ENCODE measurements around the gene RAB7A. TPM values are rescaled to one million over a fixed set of nuclear protein-coding genes. Genes with fewer than 3 reads are reported as not detected.

The RAB7A gene
- total and polyA plus RNA-seq, 2 of the 13 experiments (the other 11 are each of a cell fraction or from before 2014, with no cell fraction given), result 26.5 to 182 TPM

DNA sequence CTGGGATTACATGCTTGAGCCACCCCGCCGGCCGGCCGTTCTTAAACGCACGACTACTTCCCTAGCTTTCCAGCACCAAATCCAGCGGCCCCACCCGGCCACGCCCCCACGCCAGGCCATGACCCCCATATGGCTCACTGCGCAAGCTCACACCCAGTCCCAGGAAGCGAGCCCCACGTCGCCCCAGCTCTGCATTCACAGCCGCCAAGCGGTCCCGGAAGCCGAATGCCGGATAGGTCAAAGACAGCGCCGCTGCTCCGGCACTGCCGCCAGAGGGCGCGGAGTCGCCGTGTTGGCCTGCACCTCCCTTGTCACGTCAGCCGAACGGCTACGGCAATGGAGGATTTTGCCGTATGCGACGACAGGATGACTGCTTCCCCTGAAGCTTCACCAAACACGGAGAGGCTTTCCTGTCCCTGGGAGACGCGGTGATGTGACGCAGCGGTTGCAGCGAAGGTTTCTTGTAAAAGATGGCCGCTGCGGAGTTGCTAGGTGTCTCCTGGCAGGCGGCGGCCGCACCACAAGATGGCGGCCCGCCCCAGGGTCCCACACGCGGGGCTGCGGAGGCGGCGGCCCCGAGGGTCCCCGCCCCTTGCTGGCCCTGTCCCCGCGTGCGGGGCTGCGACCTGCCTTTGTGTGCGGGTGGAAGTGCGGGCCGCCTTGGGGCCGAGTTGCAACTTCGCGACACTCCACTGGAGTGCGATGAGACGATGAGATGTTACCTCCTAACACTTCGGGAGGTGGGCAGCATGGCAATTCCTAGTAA is 45.2 kb upstream of the RAB7A start (continued):
- TF ChIP-seq FLYWCH1 (CRISPR knock-in tag; IDR thresholded peaks at IDR 0.05), result no peak
- peak; percentile 67 for TF ChIP-seq BCL6 (CRISPR knock-in tag; IDR thresholded peaks at IDR 0.05)
- peak; percentile 87 for TF ChIP-seq SALL1 (CRISPR knock-in tag; IDR thresholded peaks at IDR 0.05)
- no peak for TF ChIP-seq NR1H2 (CRISPR knock-in tag; IDR thresholded peaks at IDR 0.05; ENCODE audit: borderline replicate concordance, low read depth)
- peak; percentile 87 for TF ChIP-seq ZNF747 (CRISPR knock-in tag; IDR thresholded peaks at IDR 0.05; ENCODE audit: borderline replicate concordance)
- TF ChIP-seq ZNF564 (CRISPR knock-in tag; IDR thresholded peaks at IDR 0.05), result peak; percentile 12; the same call in 1 of the 2 replicates
- TF ChIP-seq RFX5 (IDR thresholded peaks at IDR 0.05; ENCODE audit: low read depth, low read length), result peak; percentile 62; the same call in 1 of the 2 replicates
- peak; percentile 20; the same call in 1 of the 2 replicates for TF ChIP-seq ZNF12 (CRISPR knock-in tag; IDR thresholded peaks at IDR 0.05)
- TF ChIP-seq, protein P1, sequence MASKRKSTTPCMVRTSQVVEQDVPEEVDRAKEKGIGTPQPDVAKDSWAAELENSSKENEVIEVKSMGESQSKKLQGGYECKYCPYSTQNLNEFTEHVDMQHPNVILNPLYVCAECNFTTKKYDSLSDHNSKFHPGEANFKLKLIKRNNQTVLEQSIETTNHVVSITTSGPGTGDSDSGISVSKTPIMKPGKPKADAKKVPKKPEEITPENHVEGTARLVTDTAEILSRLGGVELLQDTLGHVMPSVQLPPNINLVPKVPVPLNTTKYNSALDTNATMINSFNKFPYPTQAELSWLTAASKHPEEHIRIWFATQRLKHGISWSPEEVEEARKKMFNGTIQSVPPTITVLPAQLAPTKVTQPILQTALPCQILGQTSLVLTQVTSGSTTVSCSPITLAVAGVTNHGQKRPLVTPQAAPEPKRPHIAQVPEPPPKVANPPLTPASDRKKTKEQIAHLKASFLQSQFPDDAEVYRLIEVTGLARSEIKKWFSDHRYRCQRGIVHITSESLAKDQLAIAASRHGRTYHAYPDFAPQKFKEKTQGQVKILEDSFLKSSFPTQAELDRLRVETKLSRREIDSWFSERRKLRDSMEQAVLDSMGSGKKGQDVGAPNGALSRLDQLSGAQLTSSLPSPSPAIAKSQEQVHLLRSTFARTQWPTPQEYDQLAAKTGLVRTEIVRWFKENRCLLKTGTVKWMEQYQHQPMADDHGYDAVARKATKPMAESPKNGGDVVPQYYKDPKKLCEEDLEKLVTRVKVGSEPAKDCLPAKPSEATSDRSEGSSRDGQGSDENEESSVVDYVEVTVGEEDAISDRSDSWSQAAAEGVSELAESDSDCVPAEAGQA (IDR thresholded peaks at IDR 0.05; ENCODE audit: low read depth), result peak; percentile 92
- TF ChIP-seq, protein P1 (CRISPR knock-in tag; IDR thresholded peaks at IDR 0.05; ENCODE audit: borderline replicate concordance), result no peak
- TF ChIP-seq, protein P2, sequence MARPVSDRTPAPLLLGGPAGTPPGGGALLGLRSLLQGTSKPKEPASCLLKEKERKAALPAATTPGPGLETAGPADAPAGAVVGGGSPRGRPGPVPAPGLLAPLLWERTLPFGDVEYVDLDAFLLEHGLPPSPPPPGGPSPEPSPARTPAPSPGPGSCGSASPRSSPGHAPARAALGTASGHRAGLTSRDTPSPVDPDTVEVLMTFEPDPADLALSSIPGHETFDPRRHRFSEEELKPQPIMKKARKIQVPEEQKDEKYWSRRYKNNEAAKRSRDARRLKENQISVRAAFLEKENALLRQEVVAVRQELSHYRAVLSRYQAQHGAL (CRISPR knock-in tag; IDR thresholded peaks at IDR 0.05; ENCODE audit: not compliant biosample characterization), result no peak
- TF ChIP-seq, protein P3, sequence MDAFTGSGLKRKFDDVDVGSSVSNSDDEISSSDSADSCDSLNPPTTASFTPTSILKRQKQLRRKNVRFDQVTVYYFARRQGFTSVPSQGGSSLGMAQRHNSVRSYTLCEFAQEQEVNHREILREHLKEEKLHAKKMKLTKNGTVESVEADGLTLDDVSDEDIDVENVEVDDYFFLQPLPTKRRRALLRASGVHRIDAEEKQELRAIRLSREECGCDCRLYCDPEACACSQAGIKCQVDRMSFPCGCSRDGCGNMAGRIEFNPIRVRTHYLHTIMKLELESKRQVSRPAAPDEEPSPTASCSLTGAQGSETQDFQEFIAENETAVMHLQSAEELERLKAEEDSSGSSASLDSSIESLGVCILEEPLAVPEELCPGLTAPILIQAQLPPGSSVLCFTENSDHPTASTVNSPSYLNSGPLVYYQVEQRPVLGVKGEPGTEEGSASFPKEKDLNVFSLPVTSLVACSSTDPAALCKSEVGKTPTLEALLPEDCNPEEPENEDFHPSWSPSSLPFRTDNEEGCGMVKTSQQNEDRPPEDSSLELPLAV (CRISPR knock-in tag; conservative IDR thresholded peaks at IDR 0.05; ENCODE audit: low read depth), result no peak
- peak; percentile 63; the same call in 1 of the 2 replicates for TF ChIP-seq JUN (CRISPR knock-in tag; IDR thresholded peaks at IDR 0.05)
- TF ChIP-seq, protein P4, sequence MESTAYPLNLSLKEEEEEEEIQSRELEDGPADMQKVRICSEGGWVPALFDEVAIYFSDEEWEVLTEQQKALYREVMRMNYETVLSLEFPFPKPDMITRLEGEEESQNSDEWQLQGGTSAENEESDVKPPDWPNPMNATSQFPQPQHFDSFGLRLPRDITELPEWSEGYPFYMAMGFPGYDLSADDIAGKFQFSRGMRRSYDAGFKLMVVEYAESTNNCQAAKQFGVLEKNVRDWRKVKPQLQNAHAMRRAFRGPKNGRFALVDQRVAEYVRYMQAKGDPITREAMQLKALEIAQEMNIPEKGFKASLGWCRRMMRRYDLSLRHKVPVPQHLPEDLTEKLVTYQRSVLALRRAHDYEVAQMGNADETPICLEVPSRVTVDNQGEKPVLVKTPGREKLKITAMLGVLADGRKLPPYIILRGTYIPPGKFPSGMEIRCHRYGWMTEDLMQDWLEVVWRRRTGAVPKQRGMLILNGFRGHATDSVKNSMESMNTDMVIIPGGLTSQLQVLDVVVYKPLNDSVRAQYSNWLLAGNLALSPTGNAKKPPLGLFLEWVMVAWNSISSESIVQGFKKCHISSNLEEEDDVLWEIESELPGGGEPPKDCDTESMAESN (CRISPR knock-in tag; conservative IDR thresholded peaks at IDR 0.05), result peak; percentile 98
- peak; percentile 89 for TF ChIP-seq KMT2B (CRISPR knock-in tag; IDR thresholded peaks at IDR 0.05)
- TF ChIP-seq ZNF44 (CRISPR knock-in tag; IDR thresholded peaks at IDR 0.05), result peak; percentile 94
- no peak for TF ChIP-seq ZNF550 (CRISPR knock-in tag; IDR thresholded peaks at IDR 0.05; ENCODE audit: borderline replicate concordance)
